Keratinocyte (primary cell): ENCODE measurements around the gene ABCA3.

Experiments used
- EZH2 ChIP-seq: IDR thresholded peaks from one replicate; pipeline ENCODE4 v1.6.1; 2012; ENCODE audit warnings: inconsistent platforms, mild to moderate bottlenecking, low read length, moderate library complexity
- TF ChIP-seq, protein P1 (sequence below), 3 experiments: IDR thresholded peaks in 1 of 3; conservative IDR thresholded peaks in 1 of 3; optimal IDR thresholded peaks in 1 of 3; 2 replicates in 2 of 3; 3 replicates in 1 of 3; pipeline versions ENCODE3 to v1.5.1; 2011; ENCODE audit warnings: low read length in 3 of 3, mild to moderate bottlenecking in 3 of 3, moderate library complexity in 2 of 3, control low read depth in 1 of 3, inconsistent platforms in 1 of 3; ENCODE audit not compliant: insufficient read depth in 2 of 3; ENCODE audit errors: extremely low read depth in 1 of 3

DNA sequence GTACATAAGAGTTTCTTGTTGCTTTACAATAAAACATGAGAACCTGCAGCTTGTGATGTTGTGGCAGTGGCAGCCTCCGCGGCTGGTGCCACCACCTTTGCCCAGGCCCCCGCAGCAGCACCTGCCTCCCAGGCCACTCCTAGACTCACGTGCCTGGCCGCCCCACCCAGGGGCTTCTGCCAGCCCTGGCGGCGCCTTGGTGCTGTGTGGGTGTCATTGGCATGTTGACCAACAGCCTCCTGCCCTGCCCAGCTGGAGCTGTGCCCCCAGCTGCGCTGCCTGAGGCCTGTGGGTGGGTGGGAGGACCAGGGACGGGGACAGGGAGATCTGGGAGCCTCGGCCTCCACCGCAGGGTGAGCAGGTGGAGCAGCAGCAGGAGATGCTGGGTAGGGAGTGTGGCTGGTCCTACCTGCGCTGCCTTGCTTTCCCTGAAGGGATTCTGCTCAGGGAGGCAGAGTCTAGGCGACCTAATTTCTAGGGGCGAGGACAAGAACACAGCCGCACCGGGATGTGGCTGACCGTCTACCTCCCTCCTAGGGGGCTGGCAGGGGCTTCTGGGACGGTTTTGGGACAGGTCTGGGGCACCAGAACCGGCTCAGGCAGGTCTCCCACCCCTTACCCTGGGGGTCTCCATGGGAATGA is 104.7 kb downstream of the ABCA3 start:
- TF ChIP-seq, protein P1, sequence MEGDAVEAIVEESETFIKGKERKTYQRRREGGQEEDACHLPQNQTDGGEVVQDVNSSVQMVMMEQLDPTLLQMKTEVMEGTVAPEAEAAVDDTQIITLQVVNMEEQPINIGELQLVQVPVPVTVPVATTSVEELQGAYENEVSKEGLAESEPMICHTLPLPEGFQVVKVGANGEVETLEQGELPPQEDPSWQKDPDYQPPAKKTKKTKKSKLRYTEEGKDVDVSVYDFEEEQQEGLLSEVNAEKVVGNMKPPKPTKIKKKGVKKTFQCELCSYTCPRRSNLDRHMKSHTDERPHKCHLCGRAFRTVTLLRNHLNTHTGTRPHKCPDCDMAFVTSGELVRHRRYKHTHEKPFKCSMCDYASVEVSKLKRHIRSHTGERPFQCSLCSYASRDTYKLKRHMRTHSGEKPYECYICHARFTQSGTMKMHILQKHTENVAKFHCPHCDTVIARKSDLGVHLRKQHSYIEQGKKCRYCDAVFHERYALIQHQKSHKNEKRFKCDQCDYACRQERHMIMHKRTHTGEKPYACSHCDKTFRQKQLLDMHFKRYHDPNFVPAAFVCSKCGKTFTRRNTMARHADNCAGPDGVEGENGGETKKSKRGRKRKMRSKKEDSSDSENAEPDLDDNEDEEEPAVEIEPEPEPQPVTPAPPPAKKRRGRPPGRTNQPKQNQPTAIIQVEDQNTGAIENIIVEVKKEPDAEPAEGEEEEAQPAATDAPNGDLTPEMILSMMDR (optimal IDR thresholded peaks at IDR 0.05 in 1 of 3, IDR thresholded peaks at IDR 0.05 in 1 of 3, conservative IDR thresholded peaks at IDR 0.05 in 1 of 3; ENCODE audit: extremely low read depth in 1 of 3, insufficient read depth in 2 of 3, low read length in 3 of 3): no peak
- no peak for TF ChIP-seq EZH2
